DMS53 treated with DMSO at 0.1 percent for 48 hours (cell line): ENCODE data around the gene ETV4.

Experiments
- DNase-seq: peaks from one replicate; lab custom pipeline; 2025; ENCODE audit not compliant: unreplicated experiment; lab: John Stamatoyannopoulos, UW

ETV4 gene

GRCh38 chr17:43547189-43547550 is 1.0 kb upstream of the ETV4 start:
- no peak for DNase-seq

DNA sequence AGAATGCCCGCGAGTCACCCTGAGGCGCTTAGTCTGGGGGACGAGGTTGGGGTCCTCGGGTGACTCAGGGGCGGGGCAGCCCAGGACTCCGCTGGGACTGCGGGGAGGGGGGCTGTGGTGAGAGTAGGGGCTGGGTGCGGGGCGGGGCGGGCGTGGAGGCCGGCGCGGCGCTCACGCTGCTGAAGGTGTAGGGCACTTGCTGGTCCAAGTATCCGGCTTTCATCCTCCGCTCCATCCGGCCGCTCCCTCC is 832 bp downstream of the ETV4 start:
- DNase-seq, result peak; percentile 70

- DNase-seq, result no peak
These were observed 2.2 kb downstream of the ETV4 start for GRCh38 chr17:43543771-43544575.

DNA sequence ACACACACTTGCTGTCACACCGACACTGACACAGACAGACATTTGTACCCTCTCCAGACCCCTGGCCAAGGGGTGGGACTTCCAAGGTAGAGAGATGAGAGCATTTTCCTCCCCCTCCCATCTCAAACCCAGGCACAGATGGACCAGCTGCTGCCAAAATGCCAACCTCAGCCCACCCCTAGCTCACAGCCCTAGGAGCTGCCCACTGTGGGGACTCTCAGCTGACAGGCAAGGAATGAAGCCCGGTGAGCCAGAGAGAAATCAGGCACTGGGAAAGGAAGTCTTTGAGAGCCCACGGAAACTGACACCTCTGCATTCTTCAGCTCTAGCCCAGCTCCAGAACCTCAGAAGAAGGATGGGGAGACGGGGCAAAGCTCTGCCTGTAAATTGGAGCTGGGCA is 2.8 kb downstream of the ETV4 start:
- DNase-seq, result no peak

- no peak for DNase-seq
These were observed 3.3 kb downstream of the ETV4 start for GRCh38 chr17:43542859-43543258.

GRCh38 chr17:43540821-43541674 is 5.1 kb downstream of the ETV4 start:
- DNase-seq, result no peak

DNA sequence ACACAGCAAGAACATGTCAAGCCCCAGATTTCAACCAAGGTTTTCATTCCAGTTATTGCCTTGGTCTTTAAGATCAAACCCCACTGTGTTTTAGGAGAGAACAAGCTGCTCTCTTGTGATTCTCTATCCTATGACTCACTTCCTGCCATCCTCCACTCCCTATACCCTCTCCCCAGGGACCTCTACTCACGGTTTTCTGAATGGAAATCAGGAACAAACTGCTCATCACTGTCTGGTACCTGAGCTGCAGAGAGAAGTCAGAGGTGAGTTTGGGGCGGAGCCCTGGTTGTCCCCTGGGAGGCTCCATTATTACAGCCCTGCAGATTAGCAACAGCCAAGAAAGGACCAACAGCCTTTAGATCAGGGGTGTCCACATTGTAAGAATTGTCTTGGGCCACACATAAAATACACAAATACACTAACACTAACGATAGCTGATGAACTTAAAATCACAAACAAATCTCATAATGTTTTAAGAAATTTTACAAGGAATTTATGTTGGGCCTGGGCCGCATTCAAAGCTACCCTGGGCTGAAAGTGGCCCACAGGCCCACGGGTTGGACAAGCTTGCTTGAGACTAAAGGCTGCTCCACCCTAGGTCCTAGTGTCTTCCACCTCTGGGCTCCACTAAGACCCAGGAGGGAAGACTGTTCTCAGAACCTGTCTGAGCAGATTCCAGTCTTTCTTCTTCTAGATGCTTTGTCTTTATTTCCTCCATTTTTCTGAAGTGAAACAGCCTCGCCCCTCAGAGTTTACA is 9.7 kb downstream of the ETV4 start:
- peak; percentile 29 for DNase-seq

DNA sequence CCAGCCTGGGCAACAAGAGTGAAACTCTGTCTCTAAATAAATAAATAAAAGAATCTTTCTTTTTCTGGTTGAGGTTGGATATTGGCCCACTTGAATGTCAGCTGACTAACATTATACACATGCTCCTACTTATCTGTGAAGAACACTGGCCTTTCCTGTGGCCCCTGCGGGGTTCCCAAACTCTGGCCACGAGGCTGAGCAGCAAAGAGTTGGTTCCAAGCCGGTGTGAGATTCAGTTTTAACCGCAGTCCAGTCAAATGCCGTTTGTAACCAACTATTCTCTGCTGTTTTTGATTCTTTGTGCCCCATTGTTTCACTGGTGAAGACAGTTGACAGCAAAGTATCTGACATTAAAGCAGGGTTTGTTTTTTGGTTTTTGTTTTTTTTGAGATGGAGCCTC is 11.2 kb downstream of the ETV4 start:
- no peak for DNase-seq

- no peak for DNase-seq
These were observed 12.4 kb downstream of the ETV4 start for GRCh38 chr17:43533699-43534098.

DNA sequence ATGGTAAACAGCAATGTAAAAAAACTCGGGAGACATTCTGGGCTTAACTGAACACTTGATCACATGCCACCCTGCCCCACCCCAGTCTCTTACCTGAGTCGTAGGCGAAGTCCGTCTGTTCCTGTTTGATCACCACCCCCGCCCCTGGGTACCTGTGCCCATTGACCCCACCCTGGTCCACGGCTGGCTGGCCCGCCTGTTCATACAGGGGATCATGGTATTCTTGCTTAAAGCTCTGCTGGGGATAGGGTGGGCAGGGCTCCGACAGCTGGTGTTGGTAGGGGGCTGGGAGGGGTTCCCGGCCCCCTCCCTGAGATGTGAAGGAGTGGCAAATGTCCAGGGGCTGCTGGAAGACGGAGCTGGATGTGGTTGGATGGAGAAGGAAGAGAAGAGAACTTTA is 13.6 kb downstream of the ETV4 start:
- DNase-seq, result no peak

GRCh38 chr17:43531955-43532354 is 14.2 kb downstream of the ETV4 start:
- no peak for DNase-seq

GRCh38 chr17:43531082-43531378 is 15.1 kb downstream of the ETV4 start:
- DNase-seq, result peak; percentile 69

DNA sequence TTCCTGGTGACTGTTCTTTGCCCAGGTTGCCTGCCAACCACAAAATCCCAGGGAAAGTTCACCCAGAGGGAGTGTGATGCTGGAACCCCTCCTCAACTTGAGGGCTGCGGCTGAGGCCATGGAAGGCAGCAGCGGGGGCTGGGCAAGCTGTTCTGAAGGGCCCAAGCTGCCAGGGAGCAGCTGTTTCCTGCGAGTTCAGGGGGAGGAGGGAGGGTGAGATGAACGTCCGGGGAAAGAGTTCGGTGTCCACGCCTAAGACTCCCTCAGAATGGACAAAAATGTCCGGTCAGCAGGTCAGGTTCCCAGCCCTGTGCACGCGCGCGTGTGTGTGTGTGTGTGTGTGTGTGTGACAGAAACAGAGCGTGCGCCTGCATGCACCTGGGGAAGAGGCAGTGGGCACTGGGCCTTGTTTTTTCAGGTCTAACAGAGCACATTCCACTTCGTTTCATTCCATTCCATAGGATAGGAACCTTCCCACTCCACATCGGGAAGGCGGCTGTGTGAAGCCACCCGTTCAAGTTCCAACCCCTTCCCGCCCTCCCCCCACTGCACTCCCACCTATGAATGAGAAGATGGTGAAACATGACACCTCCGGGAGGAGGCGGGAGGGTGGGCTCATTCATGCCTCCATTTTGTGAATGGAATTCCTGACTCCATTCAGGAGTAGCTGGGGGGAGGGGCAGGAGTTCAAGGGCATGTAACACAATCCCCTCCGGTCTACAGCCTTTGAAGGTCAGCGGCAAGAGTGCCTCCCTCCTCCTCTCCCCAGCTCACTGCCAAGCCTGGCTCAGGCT is 15.7 kb downstream of the ETV4 start:
- peak; percentile 97 for DNase-seq

GRCh38 chr17:43529947-43530287 is 16.2 kb downstream of the ETV4 start:
- no peak for DNase-seq

DNA sequence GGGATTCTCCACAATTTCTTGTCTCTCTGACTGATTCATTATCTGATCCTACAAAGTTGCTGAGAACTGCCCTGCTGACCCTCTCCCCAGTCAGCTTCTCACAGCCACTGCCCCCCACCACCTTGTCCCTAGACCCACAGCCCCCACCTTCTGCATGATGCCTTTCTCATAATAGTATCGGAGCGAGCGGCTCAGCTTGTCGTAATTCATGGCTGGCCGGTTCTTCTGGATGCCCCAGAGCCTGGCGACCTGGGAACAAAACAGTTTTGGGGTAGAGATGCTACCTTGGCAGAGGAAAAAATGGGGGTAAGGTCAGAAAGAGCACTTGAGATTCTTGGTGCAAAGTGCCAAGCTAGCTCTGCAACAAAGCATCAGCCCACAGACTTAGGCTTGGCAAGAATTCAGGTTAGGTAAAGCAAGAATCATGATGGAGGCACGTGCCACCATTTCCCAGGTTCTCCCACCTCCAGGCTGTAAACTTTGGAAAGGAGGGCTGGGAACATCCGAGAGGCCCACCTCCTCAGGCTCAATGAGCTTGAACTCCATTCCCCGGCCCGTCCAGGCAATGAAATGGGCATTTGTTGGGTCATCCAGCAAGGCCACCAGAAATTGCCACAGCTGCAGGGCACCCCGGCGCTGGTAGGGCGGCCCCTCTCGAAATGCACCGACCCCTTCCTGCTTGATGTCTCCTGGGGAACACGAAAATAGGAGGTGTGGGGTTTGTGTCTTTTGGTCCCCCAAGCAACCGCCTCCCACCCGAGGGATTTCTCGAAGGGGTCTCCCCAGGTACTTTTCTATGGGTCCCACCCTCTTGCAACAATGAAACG is 16.9 kb downstream of the ETV4 start:
- DNase-seq, result no peak

GRCh38 chr17:43528319-43528987 is 17.7 kb downstream of the ETV4 start:
- no peak for DNase-seq

GRCh38 chr17:43526886-43527648 is 19.1 kb downstream of the ETV4 start:
- no peak for DNase-seq

- no peak for DNase-seq
These were observed 21.1 kb downstream of the ETV4 start for GRCh38 chr17:43524945-43525575.

DNA sequence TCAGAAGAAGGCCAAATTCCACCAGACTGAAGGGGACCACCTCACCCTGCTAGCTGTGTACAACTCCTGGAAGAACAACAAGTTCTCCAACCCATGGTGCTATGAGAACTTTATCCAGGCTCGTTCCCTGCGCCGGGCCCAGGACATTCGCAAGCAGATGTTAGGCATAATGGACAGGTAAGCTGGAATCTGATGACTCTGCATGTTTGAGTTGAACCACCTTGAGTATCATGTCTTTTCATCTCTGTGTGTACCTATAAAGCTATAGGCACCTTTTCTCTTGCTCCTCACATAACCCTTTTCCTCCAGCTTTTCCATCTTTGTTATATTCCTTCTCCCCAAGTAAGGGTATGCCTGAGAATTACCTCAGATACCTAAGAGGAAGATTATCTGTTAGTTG is 24.8 kb downstream of the ETV4 start:
- DNase-seq, result no peak
